Peyer's patch (tissue), 4 donors: ENCODE measurements around the gene PKP2.

ENCODE experiments used
- POLR2A ChIP-seq, 2 donors: fragments of 450-650 bp; IDR thresholded peaks; one replicate each; pipeline ENCODE4 v1.5.1; 2017; ENCODE audit warnings: antibody characterized with exemption in 2 of 2, mild to moderate bottlenecking in 2 of 2, moderate library complexity in 2 of 2
- TF ChIP-seq, protein P1 (sequence below), 6 experiments: fragments of 450-650 bp in 4 of 6; fragments of 200-600 bp in 2 of 6; sonication (generic) in 1 of 6; IDR thresholded peaks; one replicate each; pipeline ENCODE4 v1.5.1; 2017 to 2019; ENCODE audit warnings: antibody characterized with exemption in 6 of 6, mild to moderate bottlenecking in 3 of 6, moderate library complexity in 1 of 6

DNA sequence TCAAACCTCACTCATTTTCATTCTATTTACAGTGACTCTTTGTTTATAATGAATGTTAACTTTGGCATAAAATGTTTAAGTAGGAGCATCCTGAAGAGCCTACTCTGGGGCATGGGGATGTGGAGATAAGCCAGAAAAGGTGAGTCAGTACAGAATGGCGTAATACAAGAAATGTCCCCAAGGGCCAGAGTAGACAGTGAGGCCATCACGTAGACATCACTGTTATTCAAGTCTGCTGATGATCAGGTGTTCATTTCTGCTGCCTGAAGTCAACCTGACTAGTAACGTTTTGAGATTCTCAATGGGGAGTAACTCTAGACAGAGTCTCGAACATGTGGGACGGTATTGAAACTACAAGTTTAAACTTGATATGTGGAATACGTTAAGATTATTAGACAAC is 47.6 kb upstream of the PKP2 start:
- TF ChIP-seq, protein P1, sequence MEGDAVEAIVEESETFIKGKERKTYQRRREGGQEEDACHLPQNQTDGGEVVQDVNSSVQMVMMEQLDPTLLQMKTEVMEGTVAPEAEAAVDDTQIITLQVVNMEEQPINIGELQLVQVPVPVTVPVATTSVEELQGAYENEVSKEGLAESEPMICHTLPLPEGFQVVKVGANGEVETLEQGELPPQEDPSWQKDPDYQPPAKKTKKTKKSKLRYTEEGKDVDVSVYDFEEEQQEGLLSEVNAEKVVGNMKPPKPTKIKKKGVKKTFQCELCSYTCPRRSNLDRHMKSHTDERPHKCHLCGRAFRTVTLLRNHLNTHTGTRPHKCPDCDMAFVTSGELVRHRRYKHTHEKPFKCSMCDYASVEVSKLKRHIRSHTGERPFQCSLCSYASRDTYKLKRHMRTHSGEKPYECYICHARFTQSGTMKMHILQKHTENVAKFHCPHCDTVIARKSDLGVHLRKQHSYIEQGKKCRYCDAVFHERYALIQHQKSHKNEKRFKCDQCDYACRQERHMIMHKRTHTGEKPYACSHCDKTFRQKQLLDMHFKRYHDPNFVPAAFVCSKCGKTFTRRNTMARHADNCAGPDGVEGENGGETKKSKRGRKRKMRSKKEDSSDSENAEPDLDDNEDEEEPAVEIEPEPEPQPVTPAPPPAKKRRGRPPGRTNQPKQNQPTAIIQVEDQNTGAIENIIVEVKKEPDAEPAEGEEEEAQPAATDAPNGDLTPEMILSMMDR (IDR thresholded peaks at IDR 0.05): no peak
- TF ChIP-seq POLR2A (IDR thresholded peaks at IDR 0.05): no peak
